Measurements from ENCODE around the gene INHBB.

GRCh38 chr2:120374821-120375220, 28.9 kb downstream of the INHBB start:
- TF ChIP-seq CTCF (IDR thresholded peaks at IDR 0.05): no peak
- TF ChIP-seq POLR2AphosphoS5 (IDR thresholded peaks at IDR 0.05): no peak

All from transverse colon (tissue), 4 donors.